Measurements from ENCODE around the gene ABHD17C. TPM values are rescaled to one million over a fixed set of nuclear protein-coding genes. Genes with fewer than 3 reads are reported as not detected.

ABHD17C gene
- total and polyA plus RNA-seq, 2 donors (not counting 3 experiments of a cell fraction or from before 2014, with no cell fraction given) = 5.9 to 10.9 TPM

DNA sequence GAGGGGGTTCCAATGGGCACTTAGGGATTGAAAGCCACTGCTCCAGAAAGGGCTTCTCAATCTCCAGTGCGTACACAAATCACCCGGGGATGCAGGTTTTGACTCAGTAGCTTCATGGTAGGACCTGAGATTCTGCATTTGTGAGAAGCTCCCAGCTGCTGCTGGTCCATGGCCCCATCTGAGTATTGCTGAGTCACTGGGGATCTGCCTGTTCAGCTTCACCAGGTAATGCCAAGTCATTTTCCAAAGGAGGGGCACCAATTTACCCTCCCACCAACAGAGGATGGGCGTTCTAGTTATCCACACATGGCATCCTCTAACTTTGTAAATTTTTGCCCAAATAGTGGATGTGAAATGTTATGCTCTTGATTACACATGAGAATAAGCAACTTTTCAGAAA lies 71.2 kb downstream of the ABHD17C start:
- no peak overlapping the region for H3K27ac ChIP-seq (ENCODE audit: insufficient read depth, low read depth, low read length)
- H3K9me3 ChIP-seq (replicated peaks; ENCODE audit: control insufficient read depth, insufficient read depth, low read length) = no peaks in the 10 kb centered on the region
- H3K27me3 ChIP-seq (ENCODE audit: control insufficient read depth in 2 of 2, insufficient read depth in 2 of 2, low read length in 2 of 2) = no peaks in the 10 kb centered on the region
- no peak overlapping the region for H2AFZ ChIP-seq (ENCODE audit: low read depth, low read length)
- POLR2A ChIA-PET = no interaction called here
- no peaks in the 10 kb centered on the region for H3K4me1 ChIP-seq (ENCODE audit: control insufficient read depth, extremely low read depth, insufficient read depth, low read length)
- no peak for FAIRE-seq
- H3K4me2 ChIP-seq (ENCODE audit: insufficient read depth, low read length) = no peak overlapping the region
- no peak for TF ChIP-seq EZH2 (IDR thresholded peaks at IDR 0.05; ENCODE audit: borderline replicate concordance, low read depth, low read length, severe bottlenecking)
- TF ChIP-seq, protein P1, sequence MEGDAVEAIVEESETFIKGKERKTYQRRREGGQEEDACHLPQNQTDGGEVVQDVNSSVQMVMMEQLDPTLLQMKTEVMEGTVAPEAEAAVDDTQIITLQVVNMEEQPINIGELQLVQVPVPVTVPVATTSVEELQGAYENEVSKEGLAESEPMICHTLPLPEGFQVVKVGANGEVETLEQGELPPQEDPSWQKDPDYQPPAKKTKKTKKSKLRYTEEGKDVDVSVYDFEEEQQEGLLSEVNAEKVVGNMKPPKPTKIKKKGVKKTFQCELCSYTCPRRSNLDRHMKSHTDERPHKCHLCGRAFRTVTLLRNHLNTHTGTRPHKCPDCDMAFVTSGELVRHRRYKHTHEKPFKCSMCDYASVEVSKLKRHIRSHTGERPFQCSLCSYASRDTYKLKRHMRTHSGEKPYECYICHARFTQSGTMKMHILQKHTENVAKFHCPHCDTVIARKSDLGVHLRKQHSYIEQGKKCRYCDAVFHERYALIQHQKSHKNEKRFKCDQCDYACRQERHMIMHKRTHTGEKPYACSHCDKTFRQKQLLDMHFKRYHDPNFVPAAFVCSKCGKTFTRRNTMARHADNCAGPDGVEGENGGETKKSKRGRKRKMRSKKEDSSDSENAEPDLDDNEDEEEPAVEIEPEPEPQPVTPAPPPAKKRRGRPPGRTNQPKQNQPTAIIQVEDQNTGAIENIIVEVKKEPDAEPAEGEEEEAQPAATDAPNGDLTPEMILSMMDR (IDR thresholded peaks at IDR 0.05; ENCODE audit: extremely low read depth in 1 of 2, insufficient read depth in 1 of 2, low read depth in 1 of 2, low read length in 2 of 2) = no peak
- TF ChIP-seq MYC (IDR thresholded peaks at IDR 0.05; ENCODE audit: low read depth, low read length) = no peak
- TF ChIP-seq, protein P2, sequence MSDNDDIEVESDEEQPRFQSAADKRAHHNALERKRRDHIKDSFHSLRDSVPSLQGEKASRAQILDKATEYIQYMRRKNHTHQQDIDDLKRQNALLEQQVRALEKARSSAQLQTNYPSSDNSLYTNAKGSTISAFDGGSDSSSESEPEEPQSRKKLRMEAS (IDR thresholded peaks at IDR 0.05; ENCODE audit: insufficient read depth, insufficient read length) = no peak
- no peak for TF ChIP-seq GATA2 (IDR thresholded peaks at IDR 0.05; ENCODE audit: insufficient read depth, insufficient read length, low read depth, low read length)
- no peak for TF ChIP-seq FOS (IDR thresholded peaks at IDR 0.05; ENCODE audit: borderline replicate concordance, insufficient read depth, low read length)
- no peak for TF ChIP-seq POLR2A (IDR thresholded peaks at IDR 0.05; ENCODE audit: low read depth, low read length)
- no peak for TF ChIP-seq JUN (IDR thresholded peaks at IDR 0.05; ENCODE audit: borderline replicate concordance, insufficient read depth, insufficient read length, low read depth)
- TF ChIP-seq POLR2AphosphoS5 (IDR thresholded peaks at IDR 0.05; ENCODE audit: insufficient read depth, low read depth, low read length) = no peak
- H3K79me2 ChIP-seq (ENCODE audit: control insufficient read depth, insufficient read depth, low read length) = no peaks in the 10 kb centered on the region
- intact Hi-C loops (cut with micrococcal nuclease) = no loop called here
- CTCF ChIA-PET = interaction anchor here (5.4 kb wide), 1 partner anchor 10 kb away, joined by 45 read pairs; no protein-coding TSS in a partner anchor
- no peaks in the 10 kb centered on the region for H4K20me1 ChIP-seq (replicated peaks; ENCODE audit: control insufficient read depth, extremely low read depth, insufficient read depth, low read length)
- H3K4me3 ChIP-seq (replicated peaks in 1 of 3; ENCODE audit: insufficient read depth in 1 of 3, low read depth in 1 of 3, low read length in 3 of 3) = no peak overlapping the region
- no peak overlapping the region for H3K9ac ChIP-seq (replicated peaks; ENCODE audit: extremely low read depth, insufficient read depth, low read length)
- no TSS peak for BruUV-seq (replicated peaks)
- no peaks in the 10 kb centered on the region for H3K9me1 ChIP-seq (replicated peaks; ENCODE audit: control insufficient read depth, extremely low read depth, insufficient read depth, low read length)
- H3K36me3 ChIP-seq (ENCODE audit: control insufficient read depth in 2 of 2, extremely low read depth in 1 of 2, insufficient read depth in 2 of 2, low read length in 2 of 2) = no peaks in the 10 kb centered on the region
- DNase-seq (ENCODE audit: low read depth, low spot score) = no peak
- dilution Hi-C loops (cut with MboI; ENCODE audit: extremely low pct_ligation_motif_present, low sequenced_read_pairs) = no loop called here

Data from endothelial cell of umbilical vein (primary cell).